IMR-90 (cell line): ENCODE measurements around the gene USP14. TPM values are rescaled to one million over a fixed set of nuclear protein-coding genes. Genes with fewer than 3 reads are reported as not detected.
A peak's percentile ranks its signal among the peaks of the same experiment; 100 is the strongest.

Experiments used
- ATAC-seq: fragments of 200-7000 bp; cut with Tn5 transposase; 2 replicates; pipeline ENCODE4 v1.9.1; 2020; ENCODE audit warnings: low read depth, mild to moderate bottlenecking, moderate library complexity
- BruUV-seq: library from RNA; stranded (reverse); fragments of 400-500 nt; replicated peaks from 2 replicates; lab custom pipeline; 2021; lab: Mats Ljungman, UMichigan
- CTCF ChIA-PET: fragments of 300-600 bp; formaldehyde crosslinking; extraction: SDS; loops from one replicate; lab custom pipeline; 2021; ENCODE audit warnings: antibody characterized with exemption; lab: Yijun Ruan, JAX
- POLR2A ChIA-PET: fragments of 300-600 bp; sonication (Branson Sonifier 250); formaldehyde crosslinking; loops from one replicate; lab custom pipeline; 2022; ENCODE audit warnings: antibody characterized with exemption; ENCODE audit not compliant: unreplicated experiment; lab: Charles Lee
- DNase-seq: peaks from one replicate; pipeline ENCODE4 v3.0.0; 2013
- H2AFZ ChIP-seq: replicated peaks from 2 replicates; pipeline ENCODE3; 2013; ENCODE audit warnings: low read length, mild to moderate bottlenecking; ENCODE audit not compliant: poor library complexity
- H2AK5ac ChIP-seq: 2 replicates; pipeline ENCODE4 v1.6.1; 2013; ENCODE audit warnings: low read depth, low read length, inconsistent platforms
- H2AK9ac ChIP-seq: replicated peaks from 2 replicates; pipeline ENCODE3; 2013; ENCODE audit warnings: mild to moderate bottlenecking, low read depth, low read length, moderate library complexity; ENCODE audit not compliant: poor library complexity
- H2BK120ac ChIP-seq: 2 replicates; pipeline ENCODE4 v1.6.1; 2013; ENCODE audit warnings: low read depth, low read length, inconsistent platforms
- H2BK15ac ChIP-seq: 3 replicates; pipeline ENCODE4 v1.6.1; 2013; ENCODE audit warnings: low read depth, low read length, inconsistent platforms
- H2BK20ac ChIP-seq: 2 replicates; pipeline ENCODE4 v1.6.1; 2013; ENCODE audit warnings: low read depth, mild to moderate bottlenecking, inconsistent platforms, low read length, moderate library complexity
- H2BK5ac ChIP-seq: 2 replicates; pipeline ENCODE4 v1.6.1; 2013; ENCODE audit warnings: mild to moderate bottlenecking, low read depth, low read length, inconsistent platforms; ENCODE audit not compliant: poor library complexity, severe bottlenecking
- H3K14ac ChIP-seq: replicated peaks from 2 replicates; pipeline ENCODE4 v1.6.1; 2013; ENCODE audit warnings: low read depth, low read length, inconsistent platforms
- H3K18ac ChIP-seq: 2 replicates; pipeline ENCODE4 v1.6.1; 2013; ENCODE audit warnings: low read depth, low read length, control low read depth
- H3K23ac ChIP-seq: 2 replicates; pipeline ENCODE4 v1.6.1; 2013; ENCODE audit warnings: low read depth, low read length, inconsistent platforms
- H3K27ac ChIP-seq: 2 replicates; pipeline ENCODE4 v1.5.1; 2013; ENCODE audit warnings: mild to moderate bottlenecking, control low read depth, low read length; ENCODE audit not compliant: insufficient read depth
- H3K27me3 ChIP-seq: 2 replicates; pipeline ENCODE4 v1.6.1; 2013; ENCODE audit warnings: low read length; ENCODE audit not compliant: control insufficient read depth, insufficient read depth
- H3K36me3 ChIP-seq: 2 replicates; pipeline ENCODE4 v1.6.1; 2013; ENCODE audit warnings: low read length, mixed read lengths; ENCODE audit not compliant: control insufficient read depth, insufficient read depth
- H3K4ac ChIP-seq: 2 replicates; pipeline ENCODE4 v1.6.1; 2013; ENCODE audit warnings: low read depth, low read length, inconsistent platforms
- H3K4me1 ChIP-seq: 2 replicates; pipeline ENCODE4 v1.6.1; 2013; ENCODE audit warnings: low read length, mixed read lengths; ENCODE audit not compliant: control insufficient read depth, insufficient read depth
- H3K4me2 ChIP-seq: 2 replicates; pipeline ENCODE4 v1.6.1; 2013; ENCODE audit warnings: low read depth, mild to moderate bottlenecking, control low read depth, low read length, moderate library complexity
- H3K4me3 ChIP-seq: 2 replicates; pipeline ENCODE4 v1.5.1; 2013; ENCODE audit warnings: low read depth, mild to moderate bottlenecking, control low read depth, low read length, moderate library complexity; ENCODE audit not compliant: insufficient read depth
- H3K56ac ChIP-seq: 2 replicates; pipeline ENCODE4 v1.6.1; 2013; ENCODE audit warnings: low read length, inconsistent platforms; ENCODE audit not compliant: insufficient read depth; ENCODE audit errors: extremely low read depth
- H3K79me1 ChIP-seq, 2 experiments: 2 replicates each; pipeline ENCODE4 v1.6.1; 2013; ENCODE audit warnings: low read length in 2 of 2, inconsistent platforms in 1 of 2, low read depth in 1 of 2
- H3K9ac ChIP-seq: 2 replicates; pipeline ENCODE4 v1.6.1; 2013; ENCODE audit warnings: low read depth, low read length, control low read depth
- H3K9me1 ChIP-seq: 2 replicates; pipeline ENCODE4 v1.6.1; 2013; ENCODE audit warnings: low read length, inconsistent platforms; ENCODE audit not compliant: insufficient read depth
- H3K9me3 ChIP-seq: 2 replicates; pipeline ENCODE4 v1.6.1; 2013; ENCODE audit warnings: low read length; ENCODE audit not compliant: control insufficient read depth, insufficient read depth
- H4K20me1 ChIP-seq: 2 replicates; pipeline ENCODE4 v1.6.1; 2013; ENCODE audit warnings: low read length, inconsistent platforms; ENCODE audit not compliant: insufficient read depth
- H4K5ac ChIP-seq: 2 replicates; pipeline ENCODE4 v1.6.1; 2013; ENCODE audit warnings: mild to moderate bottlenecking, low read depth, low read length, control low read depth
- H4K8ac ChIP-seq, 2 experiments: 2 replicates each; pipeline ENCODE4 v1.6.1; 2013; ENCODE audit warnings: low read depth in 2 of 2, low read length in 2 of 2, control low read depth in 1 of 2, inconsistent platforms in 1 of 2
- H4K91ac ChIP-seq: 2 replicates; pipeline ENCODE4 v1.6.1; 2013; ENCODE audit warnings: low read depth, low read length, inconsistent platforms; ENCODE audit not compliant: insufficient read depth
- BHLHE40 ChIP-seq: fragments of 150-350 bp; IDR thresholded peaks from 2 replicates; pipeline ENCODE4 v1.6.1; 2016; ENCODE audit warnings: mild to moderate bottlenecking, low read depth, low read length
- CEBPB ChIP-seq: IDR thresholded peaks from 2 replicates; pipeline ENCODE4 v1.6.1; 2012; ENCODE audit warnings: low read depth, low read length, improper control_type of control experiment
- ELK1 ChIP-seq: fragments of 150-350 bp; IDR thresholded peaks from 2 replicates; pipeline ENCODE4 v1.6.1; 2016; ENCODE audit warnings: low read depth, mild to moderate bottlenecking, low read length, moderate library complexity, borderline replicate concordance
- FOS ChIP-seq: fragments of 150-350 bp; IDR thresholded peaks from 2 replicates; pipeline ENCODE4 v1.6.1; 2016; ENCODE audit warnings: low read depth, low read length
- MAFK ChIP-seq: IDR thresholded peaks from 2 replicates; pipeline ENCODE4 v1.6.1; 2012; ENCODE audit warnings: low read depth, low read length, improper control_type of control experiment
- MAZ ChIP-seq: IDR thresholded peaks from 2 replicates; pipeline ENCODE4 v1.6.1; 2012; ENCODE audit warnings: low read depth, mild to moderate bottlenecking, low read length, improper control_type of control experiment, moderate library complexity, borderline replicate concordance
- MXI1 ChIP-seq: IDR thresholded peaks from 2 replicates; pipeline ENCODE4 v1.6.1; 2012; ENCODE audit warnings: low read depth, mild to moderate bottlenecking, low read length, moderate library complexity, borderline replicate concordance
- NFE2L2 ChIP-seq: fragments of 150-350 bp; IDR thresholded peaks from 2 replicates; pipeline ENCODE4 v1.6.1; 2016; ENCODE audit warnings: low read depth, mild to moderate bottlenecking, low read length
- POLR2A ChIP-seq: IDR thresholded peaks from 2 replicates; pipeline ENCODE4 v1.6.1; 2012; ENCODE audit warnings: mild to moderate bottlenecking, low read depth, low read length
- RAD21 ChIP-seq: IDR thresholded peaks from 2 replicates; pipeline ENCODE4 v1.6.1; 2012; ENCODE audit warnings: low read length, improper control_type of control experiment
- RCOR1 ChIP-seq: IDR thresholded peaks from 2 replicates; pipeline ENCODE4 v1.6.1; 2012; ENCODE audit warnings: mild to moderate bottlenecking, low read length, improper control_type of control experiment; ENCODE audit not compliant: insufficient replicate concordance
- WGBS, 2 experiments: methylation state at CpG; one replicate each; pipeline versions ENCODE4 v1.1.5 to v1.1.7; 2013; ENCODE audit warnings: missing lambda C conversion rate in 2 of 2; ENCODE audit not compliant: insufficient read length in 1 of 2; ENCODE audit errors: extremely low coverage in 2 of 2; 5-methylcytosine and 5-hydroxymethylcytosine counted together
- dilution Hi-C: fragments of 300-500 bp; cut with HindIII; formaldehyde crosslinking; loops from one replicate; pipeline ENCODE4 v1.14.3; 2018; ENCODE audit warnings: low sequenced_read_pairs; ENCODE audit not compliant: unreplicated experiment
- in situ Hi-C: fragments of 300-500 bp; cut with MboI; formaldehyde crosslinking; loops from 3 replicates; pipeline ENCODE4 v1.14.3; 2019; ENCODE audit warnings: low sequenced_read_pairs, inconsistent platforms, mixed read lengths
- intact Hi-C: fragments of 100-400 bp; cut with micrococcal nuclease; formaldehyde crosslinking; loops from 2 replicates; pipeline ENCODE4 v1.10.0; 2022
- polyA plus RNA-seq, 3 experiments: library from polyadenylated mRNA; depleted of rRNA; stranded (reverse); fragments of >200 nt; gene quantifications; 2 replicates each; pipeline ENCODE4 v1.2.3, GENCODE V29; 2012; ENCODE audit warnings: low replicate concordance in 1 of 3
- total RNA-seq: library from RNA; depleted of rRNA; stranded (reverse); fragments of >200 nt; gene quantifications from 2 replicates; pipeline ENCODE4 v1.2.3, GENCODE V29; 2012
- TF ChIP-seq, protein P1 (sequence below): conservative IDR thresholded peaks from 2 replicates; pipeline ENCODE4 v1.5.1; 2012; ENCODE audit warnings: mild to moderate bottlenecking, low read depth, low read length, improper control_type of control experiment
- TF ChIP-seq, protein P2 (sequence below): fragments of 150-350 bp; IDR thresholded peaks from 2 replicates; pipeline ENCODE4 v1.6.1; 2017; ENCODE audit warnings: mild to moderate bottlenecking, antibody characterized with exemption, low read length, low read depth

Gene USP14
- total and polyA plus RNA-seq, 2 of the 4 experiments (the other 2 are of a cell fraction) = 11.5 to 32.4 TPM

DNA sequence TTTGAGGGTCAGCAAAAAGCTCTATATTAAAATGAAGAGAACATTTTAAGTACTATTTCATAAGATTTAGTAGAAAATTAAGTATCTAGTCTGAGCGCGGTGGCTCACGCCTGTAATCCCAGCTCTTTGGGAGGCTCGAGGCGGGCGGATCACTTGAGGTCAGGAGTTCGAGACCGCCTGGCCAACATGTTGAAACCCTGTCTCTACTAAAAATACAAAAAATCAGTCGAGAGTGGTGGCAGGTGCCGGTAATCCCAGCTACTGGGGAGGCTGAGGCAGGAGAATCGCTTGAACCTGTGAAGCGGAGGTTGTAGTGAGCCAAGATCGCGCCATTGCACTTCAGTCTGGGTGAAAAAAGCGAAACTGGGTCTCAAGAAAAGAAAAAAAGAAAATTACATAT is 1.6 kb downstream of the USP14 start:
- in situ Hi-C loops (no loop called here), intact Hi-C loops (no loop called here), dilution Hi-C loops (no loop called here)
- peak overlapping the region; percentile 24; the same call in 1 of the 2 replicates for H3K4me2 ChIP-seq
- H3K4ac ChIP-seq = no peak overlapping the region
- TF ChIP-seq CEBPB (no peak), ELK1 (no peak), BHLHE40 (no peak), MXI1 (no peak), RCOR1 (no peak), FOS (no peak), MAZ (no peak), RAD21 (no peak), NFE2L2 (no peak), POLR2A (no peak), MAFK (no peak)
- TF ChIP-seq, protein P1, sequence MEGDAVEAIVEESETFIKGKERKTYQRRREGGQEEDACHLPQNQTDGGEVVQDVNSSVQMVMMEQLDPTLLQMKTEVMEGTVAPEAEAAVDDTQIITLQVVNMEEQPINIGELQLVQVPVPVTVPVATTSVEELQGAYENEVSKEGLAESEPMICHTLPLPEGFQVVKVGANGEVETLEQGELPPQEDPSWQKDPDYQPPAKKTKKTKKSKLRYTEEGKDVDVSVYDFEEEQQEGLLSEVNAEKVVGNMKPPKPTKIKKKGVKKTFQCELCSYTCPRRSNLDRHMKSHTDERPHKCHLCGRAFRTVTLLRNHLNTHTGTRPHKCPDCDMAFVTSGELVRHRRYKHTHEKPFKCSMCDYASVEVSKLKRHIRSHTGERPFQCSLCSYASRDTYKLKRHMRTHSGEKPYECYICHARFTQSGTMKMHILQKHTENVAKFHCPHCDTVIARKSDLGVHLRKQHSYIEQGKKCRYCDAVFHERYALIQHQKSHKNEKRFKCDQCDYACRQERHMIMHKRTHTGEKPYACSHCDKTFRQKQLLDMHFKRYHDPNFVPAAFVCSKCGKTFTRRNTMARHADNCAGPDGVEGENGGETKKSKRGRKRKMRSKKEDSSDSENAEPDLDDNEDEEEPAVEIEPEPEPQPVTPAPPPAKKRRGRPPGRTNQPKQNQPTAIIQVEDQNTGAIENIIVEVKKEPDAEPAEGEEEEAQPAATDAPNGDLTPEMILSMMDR = no peak
- TF ChIP-seq, protein P2, sequence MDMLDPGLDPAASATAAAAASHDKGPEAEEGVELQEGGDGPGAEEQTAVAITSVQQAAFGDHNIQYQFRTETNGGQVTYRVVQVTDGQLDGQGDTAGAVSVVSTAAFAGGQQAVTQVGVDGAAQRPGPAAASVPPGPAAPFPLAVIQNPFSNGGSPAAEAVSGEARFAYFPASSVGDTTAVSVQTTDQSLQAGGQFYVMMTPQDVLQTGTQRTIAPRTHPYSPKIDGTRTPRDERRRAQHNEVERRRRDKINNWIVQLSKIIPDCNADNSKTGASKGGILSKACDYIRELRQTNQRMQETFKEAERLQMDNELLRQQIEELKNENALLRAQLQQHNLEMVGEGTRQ = no peak
- no peak overlapping the region for H2BK15ac ChIP-seq
- H4K20me1 ChIP-seq = peaks cover 20% of the 10 kb centered on the region
- H3K18ac ChIP-seq = no peak overlapping the region
- no peaks in the 10 kb centered on the region for H3K9me3 ChIP-seq
- H4K5ac ChIP-seq = no peak overlapping the region
- H2AK5ac ChIP-seq = no peak overlapping the region
- no peak overlapping the region for H3K4me3 ChIP-seq
- H3K36me3 ChIP-seq = peaks cover 4% of the 10 kb centered on the region; the same call in 1 of the 2 replicates
- ChIA-PET POLR2A (no interaction called here), CTCF (no interaction called here)
- H4K91ac ChIP-seq = no peak overlapping the region
- no peak overlapping the region for H3K14ac ChIP-seq
- ATAC-seq (no peak), DNase-seq (no peak)
- no peak overlapping the region for H3K27ac ChIP-seq
- H2BK120ac ChIP-seq = no peak overlapping the region
- H2AK9ac ChIP-seq = no peak overlapping the region
- H3K56ac ChIP-seq = no peak overlapping the region
- no peak overlapping the region for H3K23ac ChIP-seq
- H2BK20ac ChIP-seq = no peak overlapping the region
- peaks cover 2 to 20% of the 10 kb centered on the region in 2 experiments; a peak in 3 of 4 replicates for H3K79me1 ChIP-seq
- H3K27me3 ChIP-seq = no peaks in the 10 kb centered on the region
- H3K9me1 ChIP-seq = no peaks in the 10 kb centered on the region
- no peak overlapping the region; the same call in 1 of the 2 replicates for H3K9ac ChIP-seq
- WGBS, 2 experiments = 80% methylated on average over 2 of the region's 15 CpGs; no CpG with 5 or more reads in 1 of the 2 experiments
- BruUV-seq = no TSS peak
- H4K8ac ChIP-seq = no peak overlapping the region
- no peak overlapping the region for H2BK5ac ChIP-seq
- no peaks in the 10 kb centered on the region for H3K4me1 ChIP-seq
- no peak overlapping the region for H2AFZ ChIP-seq
